Endothelial cell of umbilical vein (primary cell): Measurements from ENCODE around the gene C3.

Experiments used
- EZH2 ChIP-seq: IDR thresholded peaks from 2 replicates; pipeline ENCODE4 v1.6.1; 2012; ENCODE audit warnings: borderline replicate concordance, low read depth, mild to moderate bottlenecking, moderate library complexity, low read length, inconsistent platforms; ENCODE audit not compliant: severe bottlenecking
- FOS ChIP-seq: IDR thresholded peaks from 2 replicates; pipeline ENCODE4 v1.6.1; 2011; ENCODE audit warnings: mild to moderate bottlenecking, low read length, moderate library complexity, borderline replicate concordance; ENCODE audit not compliant: insufficient read depth
- GATA2 ChIP-seq: IDR thresholded peaks from 2 replicates; pipeline ENCODE4 v1.7.0; 2011; ENCODE audit warnings: low read depth, mild to moderate bottlenecking, moderate library complexity, mixed read lengths, low read length; ENCODE audit not compliant: insufficient read length, insufficient read depth
- JUN ChIP-seq: IDR thresholded peaks from 2 replicates; pipeline ENCODE4 v1.6.1; 2011; ENCODE audit warnings: borderline replicate concordance, low read depth; ENCODE audit not compliant: insufficient read length, insufficient read depth
- MYC ChIP-seq: IDR thresholded peaks from one replicate; pipeline ENCODE4 v1.6.1; 2011; ENCODE audit warnings: mild to moderate bottlenecking, low read depth, low read length
- POLR2A ChIP-seq: IDR thresholded peaks from 2 replicates; pipeline ENCODE4 v1.6.1; 2012; ENCODE audit warnings: low read depth, mild to moderate bottlenecking, control low read depth, low read length
- POLR2AphosphoS5 ChIP-seq: IDR thresholded peaks from 2 replicates; pipeline ENCODE4 v1.6.1; 2012; ENCODE audit warnings: low read depth, mild to moderate bottlenecking, control low read depth, low read length, moderate library complexity; ENCODE audit not compliant: insufficient read depth
- TF ChIP-seq, protein P1 (sequence below), 2 donors: IDR thresholded peaks; 1 replicate in 1 of 2; 2 replicates in 1 of 2; pipeline ENCODE4 v1.5.1; 2011; ENCODE audit warnings: low read length in 2 of 2, mild to moderate bottlenecking in 2 of 2, moderate library complexity in 2 of 2, control low read depth in 1 of 2, inconsistent platforms in 1 of 2, low read depth in 1 of 2; ENCODE audit not compliant: insufficient read depth in 1 of 2; ENCODE audit errors: extremely low read depth in 1 of 2
- TF ChIP-seq, protein P2 (sequence below): IDR thresholded peaks from 2 replicates; pipeline ENCODE4 v1.6.1; 2011; ENCODE audit not compliant: insufficient read depth, insufficient read length

DNA sequence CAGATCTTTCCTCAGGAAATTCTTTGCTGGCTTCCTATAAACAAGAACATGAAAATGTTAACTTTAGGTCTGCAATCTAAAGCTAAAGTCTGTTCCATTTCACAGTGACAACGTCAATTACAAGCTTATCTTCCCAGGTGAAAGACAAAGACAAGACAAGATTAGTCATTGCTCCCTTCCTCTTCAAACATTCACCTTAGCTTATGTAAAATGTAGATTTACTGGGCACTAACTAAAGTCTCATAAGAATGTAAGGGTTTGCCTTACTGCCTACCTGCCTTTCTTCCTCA lies 67.7 kb downstream of the C3 start:
- TF ChIP-seq, protein P1, sequence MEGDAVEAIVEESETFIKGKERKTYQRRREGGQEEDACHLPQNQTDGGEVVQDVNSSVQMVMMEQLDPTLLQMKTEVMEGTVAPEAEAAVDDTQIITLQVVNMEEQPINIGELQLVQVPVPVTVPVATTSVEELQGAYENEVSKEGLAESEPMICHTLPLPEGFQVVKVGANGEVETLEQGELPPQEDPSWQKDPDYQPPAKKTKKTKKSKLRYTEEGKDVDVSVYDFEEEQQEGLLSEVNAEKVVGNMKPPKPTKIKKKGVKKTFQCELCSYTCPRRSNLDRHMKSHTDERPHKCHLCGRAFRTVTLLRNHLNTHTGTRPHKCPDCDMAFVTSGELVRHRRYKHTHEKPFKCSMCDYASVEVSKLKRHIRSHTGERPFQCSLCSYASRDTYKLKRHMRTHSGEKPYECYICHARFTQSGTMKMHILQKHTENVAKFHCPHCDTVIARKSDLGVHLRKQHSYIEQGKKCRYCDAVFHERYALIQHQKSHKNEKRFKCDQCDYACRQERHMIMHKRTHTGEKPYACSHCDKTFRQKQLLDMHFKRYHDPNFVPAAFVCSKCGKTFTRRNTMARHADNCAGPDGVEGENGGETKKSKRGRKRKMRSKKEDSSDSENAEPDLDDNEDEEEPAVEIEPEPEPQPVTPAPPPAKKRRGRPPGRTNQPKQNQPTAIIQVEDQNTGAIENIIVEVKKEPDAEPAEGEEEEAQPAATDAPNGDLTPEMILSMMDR (IDR thresholded peaks at IDR 0.05; ENCODE audit: extremely low read depth in 1 of 2, insufficient read depth in 1 of 2, low read depth in 1 of 2, low read length in 2 of 2): no peak
- TF ChIP-seq POLR2A (no peak), EZH2 (no peak), JUN (no peak), POLR2AphosphoS5 (no peak), FOS (no peak), GATA2 (no peak), MYC (no peak)
- TF ChIP-seq, protein P2, sequence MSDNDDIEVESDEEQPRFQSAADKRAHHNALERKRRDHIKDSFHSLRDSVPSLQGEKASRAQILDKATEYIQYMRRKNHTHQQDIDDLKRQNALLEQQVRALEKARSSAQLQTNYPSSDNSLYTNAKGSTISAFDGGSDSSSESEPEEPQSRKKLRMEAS: no peak
